Neural crest cell (in vitro differentiated cells): Measurements from ENCODE around the gene KIDINS220. TPM values are rescaled to one million over a fixed set of nuclear protein-coding genes. Genes with fewer than 3 reads are reported as not detected.
"Not testable (repeated sequence)": the region's sequence is repeated elsewhere in the genome, so short reads cannot be mapped to it uniquely, and the experiment has no call there.

Experiments
- DNase-seq: peaks from one replicate; pipeline ENCODE4 v3.0.0; 2021; ENCODE audit warnings: low read depth, mixed read lengths, low spot score
- H3K27ac Mint-ChIP-seq: one replicate; pipeline ENCODE4 v1.8.0; 2021; ENCODE audit warnings: mild to moderate bottlenecking, mixed read lengths; ENCODE audit not compliant: unreplicated experiment
- H3K27me3 Mint-ChIP-seq: 2 replicates; pipeline ENCODE4 v1.8.0; 2021; ENCODE audit warnings: low read depth, mild to moderate bottlenecking, mixed read lengths
- H3K36me3 Mint-ChIP-seq: 2 replicates; pipeline ENCODE4 v1.8.0; 2021; ENCODE audit warnings: low read depth, mild to moderate bottlenecking, mixed read lengths
- H3K4me1 Mint-ChIP-seq: 2 replicates; pipeline ENCODE4 v1.8.0; 2021; ENCODE audit warnings: mixed read lengths
- H3K4me3 Mint-ChIP-seq: one replicate; pipeline ENCODE4 v1.8.0; 2021; ENCODE audit warnings: mild to moderate bottlenecking, mixed read lengths
- H3K9me3 Mint-ChIP-seq: 2 replicates; pipeline ENCODE4 v1.8.0; 2021; ENCODE audit warnings: mixed read lengths
- total RNA-seq: library from RNA; stranded (reverse); gene quantifications from 2 replicates; pipeline ENCODE4 v1.2.1, GENCODE V29; 2021
- TF ChIP-seq, protein P1 (sequence below): fragments of 200-600 bp; sonication (generic); conservative IDR thresholded peaks from 2 replicates; pipeline ENCODE4 v1.5.0; 2021; ENCODE audit warnings: antibody characterized with exemption, mild to moderate bottlenecking

The KIDINS220 gene
- total RNA-seq, 1 donor from 2014 or later, result 61.1 TPM

DNA sequence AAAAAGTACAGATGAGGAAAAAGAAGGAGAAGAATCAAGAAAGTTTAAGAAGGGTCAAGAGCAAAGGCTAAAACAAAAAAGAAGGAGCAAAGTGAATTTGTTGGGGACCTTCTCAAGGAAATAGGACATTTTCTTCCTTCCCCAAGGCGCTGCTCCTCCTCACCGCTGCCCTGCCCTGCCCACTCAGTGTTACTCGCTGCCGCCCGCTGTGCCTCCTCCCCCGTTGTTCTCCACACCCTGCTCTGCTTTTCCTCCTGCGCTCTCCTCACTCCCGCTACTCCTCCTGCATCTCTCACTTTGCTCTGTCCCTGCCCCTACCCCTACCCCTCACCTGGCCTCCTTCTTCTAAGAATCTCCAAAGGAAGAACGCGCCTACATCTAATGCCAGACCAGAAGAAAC lies 104.8 kb downstream of the KIDINS220 start:
- Mint-ChIP-seq H3K9me3 (no peaks in the 10 kb centered on the region), H3K36me3 (peaks cover 33% of the 10 kb centered on the region), H3K27ac (no peak overlapping the region), H3K4me1 (no peaks in the 10 kb centered on the region), H3K27me3 (no peaks in the 10 kb centered on the region), H3K4me3 (no peak overlapping the region)
- no peak for DNase-seq
- TF ChIP-seq, protein P1, sequence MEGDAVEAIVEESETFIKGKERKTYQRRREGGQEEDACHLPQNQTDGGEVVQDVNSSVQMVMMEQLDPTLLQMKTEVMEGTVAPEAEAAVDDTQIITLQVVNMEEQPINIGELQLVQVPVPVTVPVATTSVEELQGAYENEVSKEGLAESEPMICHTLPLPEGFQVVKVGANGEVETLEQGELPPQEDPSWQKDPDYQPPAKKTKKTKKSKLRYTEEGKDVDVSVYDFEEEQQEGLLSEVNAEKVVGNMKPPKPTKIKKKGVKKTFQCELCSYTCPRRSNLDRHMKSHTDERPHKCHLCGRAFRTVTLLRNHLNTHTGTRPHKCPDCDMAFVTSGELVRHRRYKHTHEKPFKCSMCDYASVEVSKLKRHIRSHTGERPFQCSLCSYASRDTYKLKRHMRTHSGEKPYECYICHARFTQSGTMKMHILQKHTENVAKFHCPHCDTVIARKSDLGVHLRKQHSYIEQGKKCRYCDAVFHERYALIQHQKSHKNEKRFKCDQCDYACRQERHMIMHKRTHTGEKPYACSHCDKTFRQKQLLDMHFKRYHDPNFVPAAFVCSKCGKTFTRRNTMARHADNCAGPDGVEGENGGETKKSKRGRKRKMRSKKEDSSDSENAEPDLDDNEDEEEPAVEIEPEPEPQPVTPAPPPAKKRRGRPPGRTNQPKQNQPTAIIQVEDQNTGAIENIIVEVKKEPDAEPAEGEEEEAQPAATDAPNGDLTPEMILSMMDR, result no peak

DNA sequence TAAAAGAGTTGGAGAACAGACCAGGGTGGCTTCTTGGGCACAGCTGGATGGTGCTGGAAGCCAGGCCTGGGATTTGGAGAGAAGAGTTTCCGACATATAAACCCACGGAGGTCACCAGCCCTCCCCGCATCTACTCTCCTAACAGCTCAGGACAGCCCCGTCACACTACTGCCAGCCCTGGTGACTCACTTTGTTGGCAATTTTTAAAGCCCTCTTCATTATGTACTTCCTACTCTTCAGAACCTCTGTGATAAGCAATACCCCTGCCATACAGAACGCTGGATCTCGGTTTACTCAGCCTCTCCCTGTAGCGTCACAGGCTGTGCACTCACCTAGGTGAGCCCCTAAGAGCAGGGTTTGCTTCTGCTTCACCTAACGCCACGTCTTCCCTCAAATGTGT lies 107.5 kb downstream of the KIDINS220 start:
- no peak for DNase-seq
- Mint-ChIP-seq H3K9me3 (no peaks in the 10 kb centered on the region), H3K4me3 (no peak overlapping the region), H3K27me3 (no peaks in the 10 kb centered on the region), H3K27ac (no peak overlapping the region), H3K4me1 (no peaks in the 10 kb centered on the region), H3K36me3 (peaks cover 33% of the 10 kb centered on the region)
- TF ChIP-seq, protein P1, result no peak

- DNase-seq, result not testable (repeated sequence)
These were observed 108.3 kb downstream of the KIDINS220 start for GRCh38 chr2:8729101-8729500.

DNA sequence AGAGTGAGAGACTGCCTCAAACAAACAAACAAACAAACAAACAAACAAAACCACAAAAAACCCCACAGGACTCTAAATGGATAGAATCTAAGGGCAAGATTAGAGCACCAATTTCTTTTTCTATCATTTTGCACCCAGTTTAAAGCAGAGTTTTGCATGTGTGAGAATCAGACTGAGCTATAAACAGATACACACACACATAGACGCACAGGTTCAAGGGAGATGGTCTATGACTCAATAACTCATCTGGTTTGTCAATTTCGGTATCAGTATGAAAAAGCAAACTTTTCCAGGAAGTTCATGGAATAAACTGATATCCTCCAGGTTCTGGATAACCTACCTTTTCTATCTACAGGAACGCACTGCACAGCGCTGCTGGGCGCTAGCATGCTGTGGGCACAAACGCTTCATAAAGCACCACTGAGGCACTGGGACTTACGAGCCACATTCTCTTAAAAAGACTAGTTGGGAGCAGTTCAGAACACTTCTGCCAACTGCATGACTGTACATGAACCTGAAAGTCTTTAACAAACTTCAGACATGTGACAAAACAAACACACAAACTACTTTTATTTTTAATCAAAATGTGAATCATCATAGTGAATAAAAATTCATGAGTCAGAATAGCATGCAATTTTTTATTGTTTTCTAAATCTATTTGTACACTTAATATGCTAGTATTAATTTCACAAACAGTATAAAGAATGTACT lies 109.0 kb downstream of the KIDINS220 start:
- TF ChIP-seq, protein P1, result no peak
- no peak for DNase-seq
- no peak overlapping the region for H3K27ac Mint-ChIP-seq
- H3K4me3 Mint-ChIP-seq, result no peak overlapping the region
- no peaks in the 10 kb centered on the region for H3K27me3 Mint-ChIP-seq
- H3K36me3 Mint-ChIP-seq, result peaks cover 30% of the 10 kb centered on the region
- H3K4me1 Mint-ChIP-seq, result no peaks in the 10 kb centered on the region
- H3K9me3 Mint-ChIP-seq, result no peaks in the 10 kb centered on the region

More at GRCh38 chr2:8729101-8729500, 108.3 kb downstream of the KIDINS220 start:
- not testable (repeated sequence) for H3K4me1 Mint-ChIP-seq, H3K4me3 Mint-ChIP-seq, H3K9me3 Mint-ChIP-seq, H3K27me3 Mint-ChIP-seq, H3K27ac Mint-ChIP-seq
- H3K36me3 Mint-ChIP-seq, result peaks cover 33% of the 10 kb centered on the region

DNA sequence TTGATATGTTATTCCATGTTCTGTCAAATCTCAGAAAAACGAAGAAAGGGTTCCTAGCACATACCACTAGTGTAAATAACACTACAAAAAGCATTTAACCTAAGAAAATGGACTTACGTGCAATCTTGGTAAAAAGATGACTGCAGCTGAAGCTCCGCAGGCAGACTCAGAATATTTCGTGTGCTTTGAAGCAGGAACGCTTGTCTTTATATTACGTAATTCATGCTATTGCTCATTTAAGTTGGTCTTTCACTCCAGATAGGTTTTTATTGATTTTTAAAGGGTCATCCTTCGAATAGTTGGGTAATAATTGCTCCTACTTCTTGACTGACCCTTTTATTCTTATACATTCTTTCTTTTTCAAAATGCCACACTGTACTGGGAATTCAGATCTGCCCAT lies 111.6 kb downstream of the KIDINS220 start:
- H3K4me3 Mint-ChIP-seq, result no peak overlapping the region
- H3K27ac Mint-ChIP-seq, result no peak overlapping the region
- TF ChIP-seq, protein P1, result no peak
- peaks cover 13% of the 10 kb centered on the region for H3K36me3 Mint-ChIP-seq
- DNase-seq, result no peak
- no peaks in the 10 kb centered on the region for H3K9me3 Mint-ChIP-seq
- no peaks in the 10 kb centered on the region for H3K4me1 Mint-ChIP-seq
- H3K27me3 Mint-ChIP-seq, result no peaks in the 10 kb centered on the region

GRCh38 chr2:8722986-8723385 lies 114.4 kb downstream of the KIDINS220 start:
- H3K9me3 Mint-ChIP-seq, result no peaks in the 10 kb centered on the region
- no peak overlapping the region for H3K4me3 Mint-ChIP-seq
- TF ChIP-seq, protein P1, result no peak

More at GRCh38 chr2:8722986-8723385, 114.4 kb downstream of the KIDINS220 start:
- H3K27ac Mint-ChIP-seq, result no peak overlapping the region
- no peaks in the 10 kb centered on the region for H3K27me3 Mint-ChIP-seq
- no peak for DNase-seq
- no peaks in the 10 kb centered on the region for H3K4me1 Mint-ChIP-seq
- H3K36me3 Mint-ChIP-seq, result peaks cover 2% of the 10 kb centered on the region
